ENCODE results near the gene MTFR1L. TPM values are rescaled to one million over a fixed set of nuclear protein-coding genes. Genes with fewer than 3 reads are reported as not detected.

MTFR1L gene
- total RNA-seq, 2 experiments from 2014 or later, result 27.7 to 30.8 TPM

GRCh38 chr1:25875856-25876692 is 56.3 kb downstream of the MTFR1L start:
- no peaks in the 10 kb centered on the region for H3K36me3 Mint-ChIP-seq (ENCODE audit: low read depth)
- no peak overlapping the region for H3K27ac Mint-ChIP-seq
- peak overlapping the region; percentile 82 for H3K4me3 Mint-ChIP-seq
- H3K4me1 Mint-ChIP-seq, result peaks cover 5% of the 10 kb centered on the region
- intact Hi-C loops (cut with DNase I, micrococcal nuclease), result loop anchor here in 1 of 2 experiments (1.0 kb wide), 4 partner anchors 17 to 122 kb away; partner anchors contain the start of genes AUNIP and PAFAH2
- CTCF ChIA-PET, result interaction anchor here (0.6 to 1.5 kb wide), 5 partner anchors 12 to 624 kb away, joined by 3 to 4 read pairs (median 3); partner anchors contain the start of genes PAFAH2 and ZNF593
- DNase-seq (no peak), ATAC-seq (peak; percentile 52)
- no peaks in the 10 kb centered on the region for H3K9me3 Mint-ChIP-seq (ENCODE audit: low read depth)
- POLR2A ChIA-PET, result interaction anchor here (1.0 kb wide), 1 partner anchor 122 kb away, joined by 3 read pairs; the partner anchor contains the start of gene PAFAH2
- peaks cover 2% of the 10 kb centered on the region for H3K27me3 Mint-ChIP-seq

GRCh38 chr1:25876693-25877077 is 56.9 kb downstream of the MTFR1L start:
- no peak for DNase-seq
- H3K27ac Mint-ChIP-seq, result no peak overlapping the region
- H3K4me3 Mint-ChIP-seq, result no peak overlapping the region
- H3K4me1 Mint-ChIP-seq, result peaks cover 5% of the 10 kb centered on the region
- H3K9me3 Mint-ChIP-seq (ENCODE audit: low read depth), result no peaks in the 10 kb centered on the region
- ATAC-seq, result no peak
- intact Hi-C loops (cut with DNase I, micrococcal nuclease), result no loop called here
- ChIA-PET CTCF (interaction anchor here (1.2 to 1.4 kb wide), 2 partner anchors 19 to 293 kb away, joined by 4 read pairs; partner anchors contain the start of gene ZNF593), POLR2A (no interaction called here)
- peaks cover 2% of the 10 kb centered on the region for H3K27me3 Mint-ChIP-seq
- H3K36me3 Mint-ChIP-seq (ENCODE audit: low read depth), result no peaks in the 10 kb centered on the region

DNA sequence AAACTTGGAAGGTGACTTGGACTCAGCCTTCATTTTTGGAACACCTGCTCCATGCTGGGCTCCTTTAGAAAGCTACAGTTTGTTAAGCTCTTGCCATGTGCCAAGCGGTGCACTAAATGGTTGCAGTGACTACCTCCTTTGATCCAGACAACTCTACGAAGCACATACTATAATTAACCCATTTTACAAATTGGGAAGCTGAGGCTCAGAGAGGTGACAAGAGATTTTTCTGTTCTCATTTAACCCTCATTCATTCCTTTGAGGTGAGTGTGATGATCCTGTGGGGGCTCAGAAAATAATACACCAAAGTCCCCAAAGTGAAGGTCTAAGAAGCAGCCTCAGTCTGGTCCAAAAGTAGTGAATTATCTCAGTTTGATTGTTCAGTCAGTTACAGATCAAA is 57.4 kb downstream of the MTFR1L start:
- no peak for DNase-seq
- no peak for ATAC-seq
- Mint-ChIP-seq H3K4me1 (peaks cover 5% of the 10 kb centered on the region), H3K27me3 (peaks cover 2% of the 10 kb centered on the region), H3K4me3 (no peak overlapping the region), H3K36me3 (ENCODE audit: low read depth) (no peaks in the 10 kb centered on the region), H3K27ac (no peak overlapping the region), H3K9me3 (ENCODE audit: low read depth) (no peaks in the 10 kb centered on the region)
- intact Hi-C loops (cut with DNase I, micrococcal nuclease), result no loop called here
- ChIA-PET POLR2A (no interaction called here), CTCF (interaction anchor here (0.8 to 1.2 kb wide), 2 partner anchors 18 to 286 kb away, joined by 4 read pairs; no protein-coding TSS in a partner anchor)

DNA sequence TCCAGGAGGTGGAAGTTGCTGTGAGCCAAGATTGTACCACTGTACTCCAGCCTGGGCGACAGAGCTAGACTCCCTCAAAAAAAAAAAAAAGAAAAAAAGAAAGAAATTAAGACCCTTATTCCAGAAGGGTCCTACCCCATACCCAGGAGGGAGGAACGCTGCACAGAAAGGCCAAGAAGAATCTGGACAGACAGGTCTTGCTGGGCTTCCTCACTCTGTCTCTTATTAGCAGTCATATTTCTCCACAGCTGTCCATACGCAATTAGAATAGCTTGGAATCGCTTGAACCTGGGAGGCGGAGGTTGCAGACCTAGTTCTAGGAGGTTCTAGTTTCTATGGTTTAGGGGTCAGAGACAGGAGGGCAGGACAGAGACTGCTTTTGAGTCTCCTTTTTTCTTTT is 58.9 kb downstream of the MTFR1L start:
- peaks cover 5% of the 10 kb centered on the region for H3K4me1 Mint-ChIP-seq
- H3K27me3 Mint-ChIP-seq, result peaks cover 2% of the 10 kb centered on the region
- ATAC-seq (no peak), DNase-seq (no peak)
- ChIA-PET POLR2A (no interaction called here), CTCF (interaction anchor here (1.0 to 1.2 kb wide), 2 partner anchors 10 to 17 kb away, joined by 3 to 4 read pairs; no protein-coding TSS in a partner anchor)
- no peak overlapping the region for H3K4me3 Mint-ChIP-seq
- H3K36me3 Mint-ChIP-seq (ENCODE audit: low read depth), result no peaks in the 10 kb centered on the region
- intact Hi-C loops (cut with DNase I, micrococcal nuclease), result no loop called here
- H3K9me3 Mint-ChIP-seq (ENCODE audit: low read depth), result no peaks in the 10 kb centered on the region
- no peak overlapping the region for H3K27ac Mint-ChIP-seq

DNA sequence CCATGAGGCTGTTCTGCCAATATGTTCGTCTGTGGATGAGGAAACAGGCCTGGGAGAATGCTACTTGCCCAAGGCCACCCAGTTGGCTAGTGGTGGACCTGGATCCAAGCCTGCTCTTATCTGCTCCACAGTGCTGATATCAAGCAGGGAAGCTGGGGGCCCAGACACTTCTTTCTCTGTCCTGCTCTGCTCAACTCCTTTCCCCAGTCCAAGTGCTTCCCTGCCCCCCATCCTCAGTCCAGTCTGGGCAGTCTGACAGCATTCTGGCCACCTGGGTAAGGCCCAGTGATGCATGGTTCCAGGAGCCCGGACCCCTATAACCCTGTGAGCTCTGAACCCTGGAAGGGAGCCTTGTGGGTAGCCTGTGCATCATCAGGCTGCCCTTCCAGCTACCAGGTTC is 59.9 kb downstream of the MTFR1L start:
- ATAC-seq (no peak), DNase-seq (no peak)
- H3K27me3 Mint-ChIP-seq, result peaks cover 2% of the 10 kb centered on the region
- no peak overlapping the region for H3K27ac Mint-ChIP-seq
- CTCF ChIA-PET, result interaction anchor here (1.2 kb wide), 1 partner anchor 9 kb away, joined by 4 read pairs; no protein-coding TSS in a partner anchor
- H3K9me3 Mint-ChIP-seq (ENCODE audit: low read depth), result no peaks in the 10 kb centered on the region
- intact Hi-C loops (cut with DNase I, micrococcal nuclease), result no loop called here
- no peaks in the 10 kb centered on the region for H3K36me3 Mint-ChIP-seq (ENCODE audit: low read depth)
- no peak overlapping the region for H3K4me3 Mint-ChIP-seq
- peaks cover 5% of the 10 kb centered on the region for H3K4me1 Mint-ChIP-seq
- POLR2A ChIA-PET, result no interaction called here

DNA sequence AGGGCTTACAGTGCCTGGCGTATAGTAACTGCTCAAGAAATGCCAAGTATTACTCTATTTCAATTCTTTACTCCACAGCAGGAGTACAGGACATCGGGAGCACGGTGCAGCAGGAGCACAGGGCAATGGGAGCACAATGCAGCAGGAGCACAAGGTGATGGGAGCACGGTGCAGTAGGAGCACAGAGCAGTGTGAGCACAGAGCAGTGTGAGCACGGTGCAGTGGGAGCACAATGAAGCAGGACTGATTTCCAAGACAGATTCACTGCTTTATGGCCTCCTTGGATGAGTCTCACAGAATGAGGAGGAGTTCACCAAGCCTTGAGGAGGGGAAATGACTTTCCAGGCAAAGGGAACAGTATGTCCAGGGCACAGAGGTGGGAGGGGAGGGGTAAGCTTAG is 60.8 kb downstream of the MTFR1L start:
- H3K4me3 Mint-ChIP-seq, result no peak overlapping the region
- POLR2A ChIA-PET, result no interaction called here
- no peak overlapping the region for H3K27ac Mint-ChIP-seq
- H3K4me1 Mint-ChIP-seq, result no peaks in the 10 kb centered on the region
- ATAC-seq (no peak), DNase-seq (no peak)
- CTCF ChIA-PET, result interaction anchor here (1.3 kb wide), 1 partner anchor 15 kb away, joined by 4 read pairs; no protein-coding TSS in a partner anchor
- no peaks in the 10 kb centered on the region for H3K9me3 Mint-ChIP-seq (ENCODE audit: low read depth)
- H3K36me3 Mint-ChIP-seq (ENCODE audit: low read depth), result no peaks in the 10 kb centered on the region
- intact Hi-C loops (cut with DNase I, micrococcal nuclease), result no loop called here
- H3K27me3 Mint-ChIP-seq, result peaks cover 2% of the 10 kb centered on the region

DNA sequence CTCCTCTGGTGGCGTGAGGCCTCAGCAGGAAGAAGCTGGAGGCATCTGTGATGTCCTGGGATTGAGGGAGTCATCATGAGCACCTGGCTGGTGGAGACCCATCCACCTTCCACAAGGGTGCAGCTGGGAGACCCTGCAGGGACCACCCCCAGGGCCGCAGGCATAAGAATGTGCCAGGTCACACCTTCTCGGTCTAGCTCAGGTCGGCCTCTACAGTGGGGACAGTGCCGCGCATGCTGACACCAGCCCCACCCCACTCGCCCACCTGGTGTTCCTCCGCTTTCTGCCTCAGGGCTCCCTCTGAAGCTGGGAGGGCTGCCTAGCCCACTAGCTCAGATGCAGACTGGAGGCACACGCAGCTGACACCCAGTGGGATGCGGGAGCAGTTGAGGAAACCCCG is 61.5 kb downstream of the MTFR1L start:
- H3K36me3 Mint-ChIP-seq (ENCODE audit: low read depth), result no peaks in the 10 kb centered on the region
- DNase-seq, result no peak
- POLR2A ChIA-PET, result no interaction called here
- H3K9me3 Mint-ChIP-seq (ENCODE audit: low read depth), result no peaks in the 10 kb centered on the region
- H3K27ac Mint-ChIP-seq, result no peak overlapping the region
- no peaks in the 10 kb centered on the region for H3K27me3 Mint-ChIP-seq
- intact Hi-C loops (cut with DNase I, micrococcal nuclease), result no loop called here
- H3K4me1 Mint-ChIP-seq, result no peaks in the 10 kb centered on the region
- no peak overlapping the region for H3K4me3 Mint-ChIP-seq
- no peak for ATAC-seq
- CTCF ChIA-PET, result interaction anchor here (1.1 to 1.3 kb wide), 2 partner anchors 14 to 154 kb away, joined by 4 to 5 read pairs; no protein-coding TSS in a partner anchor

Other genes with a start within 250 kb of the MTFR1L start
- 10 to 100 TPM in 1 of 2 experiments, 1 to 10 TPM in 1; 10.0 to 10.1 TPM for gene MAN1C1, start 203.2 kb upstream of the MTFR1L start, total RNA-seq
- 10 to 100 TPM; 31.5 to 33.5 TPM for gene SELENON, start 19.8 kb upstream of the MTFR1L start, total RNA-seq
- 10 to 100 TPM in 1 of 2 experiments, 1 to 10 TPM in 1; 9.6 to 12.9 TPM for gene AUNIP, start 39.5 kb downstream of the MTFR1L start, total RNA-seq
- 1 to 10 TPM; 3.9 to 4.4 TPM for gene PAQR7, start 55.8 kb downstream of the MTFR1L start, total RNA-seq
- gene STMN1, start 86.5 kb downstream of the MTFR1L start, total RNA-seq, result 100 to 1,000 TPM; 557 to 771 TPM
- 1 to 10 TPM; 6.6 to 7.9 TPM for gene PAFAH2, start 178.1 kb downstream of the MTFR1L start, total RNA-seq
- gene EXTL1, start 201.8 kb downstream of the MTFR1L start, total RNA-seq, result not detected
- not detected for gene SLC30A2, start 226.2 kb downstream of the MTFR1L start, total RNA-seq
- not detected for gene TRIM63, start 247.7 kb downstream of the MTFR1L start, total RNA-seq

Measured in activated CD4-positive, alpha-beta T cell treated with anti-CD3 and anti-CD28 coated beads for 36 hours (primary cell).